ENCODE data around the gene CHST15.

Gene CHST15

DNA sequence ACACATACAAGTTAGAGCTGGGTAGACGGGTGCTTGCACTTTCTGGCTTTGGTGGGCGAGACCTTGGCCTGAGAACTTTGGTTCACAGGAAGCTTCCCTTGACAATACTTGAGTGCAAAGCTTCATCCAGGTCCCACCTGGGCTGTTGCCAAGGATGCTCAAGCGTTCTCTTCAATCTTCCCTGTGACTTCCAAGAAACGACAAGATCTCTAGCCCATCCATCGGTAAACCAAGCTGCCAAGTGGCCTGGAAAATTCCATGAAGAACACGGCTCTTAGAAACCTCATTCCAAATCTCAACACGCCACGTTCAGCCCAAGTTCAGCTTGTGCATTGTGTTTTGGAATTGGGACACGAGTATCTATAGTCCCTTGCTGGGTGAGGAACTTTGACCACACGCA is 84.7 kb downstream of the CHST15 start:
- DNase-seq: no peak

DNA sequence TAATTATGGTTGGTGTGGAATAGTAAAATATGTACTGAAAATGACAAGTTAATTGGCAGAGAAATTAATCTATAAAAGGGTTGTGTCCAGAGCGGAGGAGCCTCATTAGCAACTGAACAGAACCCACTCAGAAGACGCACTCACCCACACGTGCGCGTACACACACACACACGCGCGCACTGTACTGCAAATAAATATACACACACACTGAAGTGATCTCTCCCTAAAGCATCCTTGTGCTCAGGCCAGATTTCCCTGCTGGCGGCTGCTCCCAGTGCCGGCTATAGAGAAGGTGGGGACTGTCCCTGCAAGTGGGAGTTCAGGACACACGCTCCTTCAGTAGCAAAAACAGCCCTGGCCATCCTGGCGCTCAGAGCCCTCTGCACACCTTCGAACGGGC is 85.2 kb downstream of the CHST15 start:
- DNase-seq: no peak

GRCh38 chr10:124007773-124008145 is 85.6 kb downstream of the CHST15 start:
- no peak for DNase-seq

DNA sequence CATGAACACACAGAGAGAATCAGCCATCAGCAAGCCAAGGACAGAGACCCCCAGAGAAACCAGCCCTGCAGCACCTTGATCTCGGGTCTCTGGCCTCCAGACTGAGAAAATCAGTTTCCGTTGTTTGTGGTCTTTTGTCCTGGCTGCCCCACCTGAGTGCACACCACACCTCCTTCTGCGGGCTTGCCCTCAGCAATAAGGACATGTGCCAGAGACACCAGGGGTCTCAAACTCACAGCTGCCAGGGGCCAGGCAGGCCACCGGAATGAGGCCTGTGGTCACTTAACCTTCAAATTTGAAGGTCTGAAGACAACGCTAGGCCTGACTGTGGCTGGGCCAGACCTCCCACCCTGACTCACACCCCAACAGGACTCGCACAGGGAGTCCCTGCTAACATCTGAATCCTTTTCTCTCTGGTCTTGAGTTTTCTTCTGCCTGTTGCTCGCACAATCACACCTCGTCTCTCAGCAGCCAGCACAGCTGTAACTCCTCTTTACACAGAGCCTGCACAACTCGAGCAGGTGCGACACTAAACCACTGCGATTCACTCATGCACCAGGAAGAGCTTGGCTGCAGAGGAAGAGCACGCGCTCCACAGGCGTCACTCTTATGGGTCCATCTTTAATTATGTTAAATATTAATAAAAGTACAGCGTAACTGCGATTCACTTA is 86.2 kb downstream of the CHST15 start:
- no peak for DNase-seq

DNA sequence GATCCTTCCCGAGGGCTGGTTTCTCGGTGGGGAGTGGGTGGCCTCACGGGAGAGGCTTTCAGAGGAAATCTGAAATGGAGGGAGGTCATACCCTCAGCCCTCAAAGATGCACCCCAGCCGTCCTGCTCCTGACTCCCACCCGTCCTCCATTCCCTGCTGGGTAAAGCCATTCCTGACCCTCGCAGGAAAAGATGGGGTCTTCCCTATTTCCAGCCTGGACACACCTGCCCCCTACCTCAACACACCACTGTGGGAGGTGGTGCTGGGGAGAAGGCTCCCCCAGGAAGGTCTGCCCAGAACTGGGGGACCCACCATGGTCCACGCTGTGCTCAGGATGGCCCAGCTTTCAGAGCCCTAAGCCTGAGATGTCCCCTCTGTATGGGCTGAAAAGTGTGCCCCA is 86.9 kb downstream of the CHST15 start:
- DNase-seq: no peak

DNA sequence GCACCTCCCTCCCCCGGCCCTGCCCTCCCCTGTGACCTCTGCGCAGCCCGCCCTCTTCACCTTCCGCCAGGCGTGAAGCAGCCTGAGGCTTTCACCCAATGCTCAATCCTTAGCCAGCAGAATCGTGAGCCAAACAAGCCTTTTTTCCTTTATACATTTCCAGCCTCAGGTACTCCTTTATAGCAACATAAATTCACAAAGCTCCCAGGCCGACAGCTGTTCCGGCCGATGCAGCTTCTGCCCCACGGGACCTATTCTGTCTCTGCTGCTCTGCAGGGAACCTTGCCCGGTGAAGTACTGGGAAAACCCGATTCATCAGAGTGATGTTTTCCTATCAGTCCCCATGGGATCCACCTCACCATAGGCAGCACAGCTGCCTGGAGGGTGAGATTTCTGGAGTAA is 87.4 kb downstream of the CHST15 start:
- no peak for DNase-seq

- no peak for DNase-seq
Observed at GRCh38 chr10:124005091-124005490, 88.3 kb downstream of the CHST15 start.

GRCh38 chr10:124004663-124005004 is 88.8 kb downstream of the CHST15 start:
- DNase-seq: no peak

- no peak for DNase-seq
Observed at GRCh38 chr10:124003871-124004662, 89.3 kb downstream of the CHST15 start.

DNA sequence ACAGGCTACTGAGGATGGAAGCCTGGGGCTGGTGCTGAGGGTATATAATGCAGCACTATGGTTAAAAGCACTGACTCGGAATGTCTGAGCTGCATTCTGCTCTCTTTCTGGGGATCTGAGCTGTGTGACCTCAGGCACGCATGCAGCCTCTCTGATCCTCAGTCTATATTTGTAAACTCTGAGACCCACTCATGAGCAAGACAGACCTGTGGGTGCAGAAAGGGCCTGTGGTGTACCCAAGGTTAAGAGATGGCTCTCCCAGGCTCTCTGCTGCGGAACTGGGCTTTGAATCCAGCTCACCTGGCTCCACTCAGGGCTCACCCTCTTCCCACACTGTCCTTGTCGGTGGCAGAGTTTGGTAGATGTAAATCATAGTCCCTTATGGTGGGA is 89.9 kb downstream of the CHST15 start:
- no peak for DNase-seq

DNA sequence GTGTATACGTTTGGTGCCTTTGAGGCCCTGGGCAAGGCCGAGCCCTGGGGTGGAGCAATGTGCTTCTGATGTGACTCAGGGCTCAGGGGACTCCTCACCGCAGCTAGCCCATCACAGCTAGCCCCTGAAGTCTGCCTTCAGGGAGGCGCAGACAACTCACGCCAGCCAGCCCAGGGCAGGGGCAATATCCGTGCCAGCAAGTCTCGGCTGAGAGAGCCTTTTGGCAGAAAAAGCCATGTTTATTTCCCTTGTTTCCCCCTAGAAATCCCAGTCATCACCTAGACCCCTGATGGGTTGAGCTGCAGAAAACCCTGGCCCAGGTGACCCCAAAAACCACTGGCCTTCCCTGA is 90.4 kb downstream of the CHST15 start:
- DNase-seq: no peak

- no peak for DNase-seq
Observed at GRCh38 chr10:124002391-124003069, 90.9 kb downstream of the CHST15 start.

DNA sequence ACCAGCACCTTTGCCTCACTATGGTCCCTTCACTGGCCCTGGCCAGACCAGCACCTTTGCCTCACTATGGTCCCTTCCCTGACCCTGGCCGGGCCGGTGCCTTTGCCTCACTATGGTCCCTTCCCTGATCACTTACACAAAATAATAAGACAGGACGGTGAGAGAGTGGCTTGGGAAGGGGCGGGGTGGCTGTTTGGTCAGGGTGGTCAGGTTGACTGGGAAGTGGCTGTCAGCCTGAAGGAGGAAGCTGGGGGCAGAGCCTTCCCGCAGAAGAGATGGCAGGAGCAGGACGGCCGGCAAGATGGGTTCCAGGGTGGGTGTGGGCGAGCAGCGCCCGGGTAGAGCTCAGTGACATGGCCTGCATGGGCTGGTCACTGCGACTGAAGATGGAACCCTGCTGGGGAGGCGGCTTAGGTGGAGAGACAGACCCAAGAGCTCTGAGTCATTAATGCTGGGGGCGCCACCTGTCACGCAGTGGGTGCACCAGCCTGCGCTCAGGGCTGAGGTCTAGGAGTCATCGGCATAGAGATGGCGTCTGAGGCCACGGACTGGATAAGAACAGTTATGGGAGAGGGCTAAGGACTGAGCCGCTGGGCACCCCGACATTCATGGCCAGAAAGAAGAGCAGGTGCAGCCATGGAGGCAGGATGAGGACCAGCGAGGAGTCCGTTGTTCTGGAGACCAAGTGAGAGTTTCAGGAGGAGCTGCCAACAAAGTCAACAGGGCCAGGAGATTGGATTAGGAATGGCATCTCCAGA is 91.8 kb downstream of the CHST15 start:
- DNase-seq: no peak

- DNase-seq: no peak
Observed at GRCh38 chr10:124000792-124001201, 92.6 kb downstream of the CHST15 start.

DNA sequence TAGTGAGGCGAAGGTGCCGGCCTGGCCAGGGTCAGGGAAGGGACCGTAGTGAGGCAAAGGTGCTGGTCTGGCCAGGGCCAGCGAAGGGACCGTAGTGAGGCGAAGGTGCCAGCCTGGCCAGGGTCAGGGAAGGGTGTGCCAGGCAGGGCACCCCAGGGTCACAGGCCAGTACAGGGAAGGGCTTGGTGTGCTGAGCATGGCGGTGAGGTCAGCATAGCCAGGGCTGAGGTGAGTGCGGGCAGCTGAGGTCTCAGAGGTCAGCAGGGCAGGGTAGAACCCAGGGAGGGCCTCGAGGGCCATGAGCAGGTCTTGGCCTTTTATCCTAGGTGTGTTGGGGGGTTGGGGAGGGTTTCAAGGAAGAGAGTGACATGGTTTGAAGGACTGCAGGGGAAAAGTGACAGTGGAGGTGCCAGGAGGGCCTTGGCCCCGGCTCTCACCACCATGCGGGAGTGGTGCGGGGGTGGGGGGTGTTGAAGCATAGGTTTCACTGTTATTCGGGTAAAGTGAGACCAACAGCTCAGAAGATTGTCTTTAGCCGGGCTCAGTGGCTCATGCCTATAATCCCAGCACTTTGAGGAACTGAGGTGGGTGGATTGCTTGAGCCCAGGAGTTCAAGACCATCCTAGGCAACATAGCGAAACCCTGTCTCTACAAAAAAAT is 93.3 kb downstream of the CHST15 start:
- DNase-seq: no peak

DNA sequence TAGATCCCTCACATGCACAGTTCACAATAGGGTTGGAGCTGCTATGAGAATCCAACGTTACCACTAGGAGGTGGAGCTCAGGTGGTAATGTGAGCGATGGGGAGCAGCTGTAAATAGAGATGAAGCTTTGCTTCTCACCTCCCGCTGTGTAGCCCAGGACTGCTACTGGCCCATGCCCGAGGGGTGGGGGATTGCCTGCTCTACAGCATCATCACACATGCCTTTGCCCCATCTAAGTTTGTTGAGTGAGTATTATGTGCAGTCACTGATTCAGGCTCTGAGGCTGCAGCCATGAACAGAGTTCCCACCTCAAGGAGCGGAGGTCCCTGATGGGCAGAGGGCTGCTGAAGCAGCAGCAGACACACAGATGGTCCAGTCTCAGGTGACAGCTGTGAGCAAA is 94.1 kb downstream of the CHST15 start:
- no peak for DNase-seq

DNA sequence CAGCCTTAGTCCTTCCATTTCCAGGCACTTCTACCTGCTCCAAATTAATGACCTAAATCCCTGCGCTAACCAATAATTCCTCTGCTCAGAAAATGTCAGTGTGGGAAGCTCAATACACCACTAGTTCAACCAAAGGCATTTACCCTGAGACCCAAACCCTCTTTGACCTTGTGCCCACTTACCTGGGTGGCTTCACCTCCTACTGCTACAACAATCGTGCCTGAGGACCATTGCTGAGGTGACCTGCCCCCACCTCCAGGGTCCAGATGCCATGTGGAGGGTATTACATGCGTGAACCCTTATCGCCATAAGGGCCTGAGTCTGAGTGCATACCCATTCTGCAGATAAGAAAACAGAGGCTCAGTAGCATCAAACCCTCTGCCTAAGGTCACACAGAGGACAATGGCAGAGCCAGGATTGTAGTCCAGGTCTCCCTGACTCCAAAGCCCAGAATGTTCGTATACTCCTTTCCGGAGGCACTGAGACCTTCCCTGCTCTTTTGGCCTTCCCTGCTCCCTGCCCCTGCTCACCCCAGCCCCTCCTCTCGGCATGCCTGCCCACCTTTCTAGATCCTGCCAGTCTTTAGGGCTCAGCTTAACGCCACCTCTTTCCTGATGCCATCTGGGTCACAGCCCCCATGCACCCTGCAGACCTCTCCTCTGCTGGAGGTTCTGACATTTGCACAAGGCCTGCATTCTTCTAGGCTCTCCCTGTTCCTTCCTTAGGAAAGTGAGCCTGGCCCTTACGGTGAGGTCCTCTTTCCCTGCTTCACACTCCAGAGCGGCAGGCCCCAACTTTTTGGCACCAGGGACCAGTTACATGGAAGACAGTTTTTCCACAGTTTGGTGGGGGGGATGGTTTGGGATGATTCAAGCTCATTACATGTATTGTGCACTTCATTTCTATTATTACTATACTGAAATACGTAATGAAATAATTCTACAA is 94.9 kb downstream of the CHST15 start:
- DNase-seq: no peak

DNA sequence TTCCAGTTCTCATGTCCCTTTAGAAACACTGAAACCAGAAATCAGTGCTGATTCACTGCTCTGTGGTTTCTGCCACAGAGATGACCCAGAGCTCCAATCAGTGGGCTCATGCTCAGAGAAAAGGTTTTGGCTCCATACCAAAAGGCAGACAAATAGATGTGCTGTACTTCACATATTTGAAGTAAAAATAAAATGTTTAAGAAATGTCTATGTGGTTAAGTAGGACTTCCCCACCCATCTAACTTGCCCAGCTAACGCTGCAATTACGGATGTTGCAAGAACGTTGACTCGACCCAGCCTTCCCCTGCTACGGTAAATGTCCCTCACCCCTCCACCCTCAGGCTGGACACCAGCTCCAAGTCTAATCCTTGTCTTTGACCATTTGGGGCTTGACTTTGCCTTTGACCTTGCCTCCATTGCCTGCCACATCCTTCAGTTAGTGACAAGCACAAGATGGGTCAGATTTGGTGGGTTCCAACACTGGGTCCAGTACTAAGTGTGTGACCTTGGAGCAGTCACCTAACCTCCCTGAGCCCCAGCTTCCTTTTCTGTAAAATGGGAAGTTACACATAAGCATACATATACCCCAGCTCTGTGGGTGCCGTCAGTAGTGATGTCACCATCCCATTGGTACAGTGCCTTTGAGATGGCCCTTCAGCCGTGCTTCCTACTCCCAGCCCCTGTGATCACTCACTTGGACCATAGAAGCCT is 95.8 kb downstream of the CHST15 start:
- no peak for DNase-seq

DNA sequence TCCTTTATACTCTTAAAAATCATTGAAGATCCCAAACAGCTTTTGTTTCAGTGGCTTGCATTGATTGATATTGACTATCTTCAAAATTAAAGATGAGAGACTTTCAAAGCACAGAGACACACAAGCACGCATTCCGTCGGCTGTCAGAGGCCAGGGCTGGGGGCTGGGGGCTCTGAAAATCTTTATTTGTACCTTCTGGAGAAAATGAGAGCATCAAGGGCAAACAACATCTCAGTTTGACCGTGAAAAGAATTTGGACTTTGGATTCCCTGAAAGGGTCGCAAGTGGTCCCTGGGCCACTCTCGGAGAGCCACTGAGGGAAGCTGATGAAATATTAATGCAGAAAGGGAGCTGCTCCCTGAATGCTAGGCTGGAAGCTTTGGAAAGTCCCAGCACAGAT is 96.4 kb downstream of the CHST15 start:
- no peak for DNase-seq

DNA sequence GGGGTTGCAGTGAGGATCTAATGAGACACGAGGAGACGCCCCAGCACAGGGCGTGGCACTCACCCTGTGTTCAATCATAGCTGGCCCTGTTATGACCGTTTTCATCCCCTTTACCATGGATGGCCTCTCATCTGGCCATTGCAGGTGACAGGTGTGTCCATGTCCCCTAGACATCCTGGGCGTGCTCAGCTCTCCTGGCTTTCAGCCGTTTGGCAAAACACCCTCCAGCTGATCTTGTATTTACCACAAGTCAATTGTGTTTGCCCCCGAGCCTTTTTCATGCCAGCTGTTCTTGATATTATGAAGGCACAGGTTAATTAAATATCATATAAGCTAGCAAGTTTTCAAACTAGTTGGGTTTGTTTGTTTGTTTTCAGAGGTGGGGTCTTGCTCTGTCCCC is 97.1 kb downstream of the CHST15 start:
- DNase-seq: no peak

DNA sequence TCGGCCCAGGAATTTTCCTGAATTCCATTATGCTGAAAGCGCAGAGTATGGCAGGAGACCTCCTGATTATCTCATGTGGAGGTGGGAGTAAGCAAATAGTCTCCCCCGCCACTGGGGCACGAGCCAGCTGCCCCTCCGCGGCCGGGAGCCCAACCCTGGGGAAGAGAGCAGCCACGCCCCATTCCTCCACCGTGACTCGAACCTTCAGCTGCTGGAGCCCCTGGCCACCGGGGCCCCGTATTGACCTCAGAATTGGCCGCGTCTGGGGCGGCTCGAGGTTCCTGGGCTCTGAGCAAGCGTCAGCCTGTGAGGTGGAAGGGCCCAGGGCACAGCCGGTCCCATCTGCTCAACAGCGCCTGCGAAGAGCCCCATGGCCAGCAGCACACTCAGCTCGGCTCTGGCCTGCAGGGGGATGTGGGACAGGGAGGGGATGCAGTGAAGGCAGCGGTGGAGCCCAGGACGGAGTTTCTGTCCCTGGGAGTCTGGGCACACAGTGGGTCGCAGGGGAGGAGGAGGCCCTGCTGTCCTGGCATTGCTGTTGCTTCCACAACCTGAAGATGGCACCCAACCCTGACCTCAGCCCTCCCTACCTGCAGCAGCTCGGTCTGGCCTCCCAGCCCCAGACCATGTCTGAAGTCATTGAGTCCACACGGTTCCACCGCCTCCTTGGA is 97.8 kb downstream of the CHST15 start:
- DNase-seq: no peak

Measured in activated naive CD4-positive, alpha-beta T cell (primary cell).